ENCODE measurements around the gene ZFP62. TPM values are rescaled to one million over a fixed set of nuclear protein-coding genes. Genes with fewer than 3 reads are reported as not detected.

Gene ZFP62
- total and polyA plus RNA-seq, 4 experiments from 2014 or later = 11.4 to 71.7 (median 46.1) TPM

DNA sequence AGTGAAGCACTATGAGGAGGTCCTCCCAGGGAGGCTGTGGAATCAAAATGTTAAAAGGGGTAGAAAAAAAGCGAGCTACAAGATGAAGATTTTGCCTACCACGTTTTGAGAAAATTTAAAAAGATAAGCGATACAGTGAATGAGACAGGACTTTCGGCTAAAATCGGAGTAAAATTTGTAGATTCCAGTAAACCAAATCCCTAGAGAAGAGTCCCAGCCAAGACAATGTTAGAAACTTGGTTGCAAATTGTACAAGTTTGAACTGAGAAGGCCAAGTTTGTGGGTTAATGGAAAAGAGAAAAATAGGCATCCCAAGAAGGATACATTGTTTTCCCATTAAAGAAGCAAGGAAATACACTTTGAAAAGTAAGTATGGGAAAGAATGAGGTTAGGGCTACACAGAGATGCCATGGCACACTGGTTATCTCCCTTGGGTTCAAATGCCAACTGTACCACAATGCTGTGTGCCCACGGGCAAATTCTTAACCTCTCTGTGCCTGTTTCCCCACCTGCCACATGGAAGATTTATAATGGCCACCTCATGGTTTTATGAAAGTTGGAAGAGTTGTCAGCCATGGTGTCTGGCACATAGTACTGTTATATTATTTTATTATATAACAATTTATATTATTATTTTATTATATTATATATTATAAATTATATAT lies 42.3 kb downstream of the ZFP62 start:
- H3K27ac ChIP-seq (ENCODE audit: low read depth, low read length) = no peak overlapping the region
- H3K9me3 ChIP-seq (ENCODE audit: control insufficient read depth in 1 of 2, low read length in 2 of 2) = no peaks in the 10 kb centered on the region

DNA sequence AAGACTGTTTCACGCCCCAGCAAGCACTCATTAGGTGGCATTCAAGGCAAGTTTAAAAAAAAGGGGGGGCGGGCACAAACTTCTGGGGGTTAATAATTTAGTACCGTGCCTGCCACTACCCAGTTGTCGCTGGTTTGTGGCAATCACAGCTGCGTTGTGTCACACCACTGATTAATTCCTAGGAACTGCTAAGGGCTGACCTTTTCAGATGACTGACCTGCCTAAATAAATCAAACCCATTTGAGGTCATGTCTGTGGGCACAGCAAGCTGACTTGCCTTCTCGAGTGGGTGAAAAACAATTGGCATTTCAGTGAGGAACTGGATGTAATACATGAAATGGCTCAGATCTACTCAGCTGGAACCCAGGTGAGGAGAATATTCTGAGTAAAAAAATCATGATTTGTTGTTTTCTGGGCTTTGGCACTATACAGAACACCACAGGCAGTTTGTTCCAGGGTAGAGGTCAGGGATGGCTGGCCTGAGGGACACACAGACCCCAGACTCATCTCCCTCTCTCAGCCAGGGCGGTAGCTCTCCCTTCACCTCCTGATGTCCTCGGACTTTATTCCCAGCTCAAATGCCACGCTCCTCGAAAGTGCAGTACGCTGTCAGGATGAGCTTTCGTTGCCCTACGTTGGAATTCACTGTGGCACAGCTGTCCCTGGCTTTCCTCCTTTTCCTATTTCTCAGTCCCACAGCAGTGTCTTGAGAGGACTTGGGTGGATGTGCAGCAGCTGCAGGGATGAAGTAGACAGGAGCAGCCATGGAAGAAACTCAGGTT lies 43.0 kb downstream of the ZFP62 start:
- Histone ChIP-seq H3K4me3 (ENCODE audit: low read length in 2 of 2) (no peak overlapping the region), H3K4me1 (ENCODE audit: insufficient read depth, low read length) (peaks cover 26% of the 10 kb centered on the region), H3K36me3 (ENCODE audit: insufficient read depth, low read length) (no peaks in the 10 kb centered on the region), H3K9me3 (ENCODE audit: control insufficient read depth in 1 of 2, low read length in 2 of 2) (no peaks in the 10 kb centered on the region), H3K27me3 (ENCODE audit: insufficient read depth, low read length) (no peaks in the 10 kb centered on the region), H3K27ac (ENCODE audit: low read depth, low read length) (no peak overlapping the region)
- intact Hi-C loops (cut with micrococcal nuclease) = no loop called here
- peak overlapping the region in 1 of 8 donors; percentile 21 for H3K4me3 Mint-ChIP-seq
- peaks cover 18 to 48% (median 27%) of the 10 kb centered on the region in 4 donors for H3K4me1 Mint-ChIP-seq
- ChIA-PET CTCF (ENCODE audit: partially characterized antibody) (interaction anchor here (0.8 to 1.2 kb wide), 3 partner anchors 13 to 50 kb away, joined by 3 to 6 read pairs (median 4); no protein-coding TSS in a partner anchor), POLR2A (ENCODE audit: partially characterized antibody) (interaction anchor here (1.2 to 11.9 kb wide), 3 partner anchors 9 to 19 kb away, joined by 3 to 166 read pairs (median 61); partner anchors contain the start of gene MGAT1)
- no peaks in the 10 kb centered on the region for H3K36me3 Mint-ChIP-seq
- H3K27me3 Mint-ChIP-seq = no peaks in the 10 kb centered on the region
- peak overlapping the region in 2 of 7 donors; percentile 32 to 78 for H3K27ac Mint-ChIP-seq
- DNase-seq = no peak
- no peaks in the 10 kb centered on the region for H3K9me3 Mint-ChIP-seq

More for the DNA sequence above, 42.3 kb downstream of the ZFP62 start:
- H3K36me3 ChIP-seq (ENCODE audit: insufficient read depth, low read length) = no peaks in the 10 kb centered on the region
- Mint-ChIP-seq H3K4me1 (peaks cover 13 to 41% (median 23%) of the 10 kb centered on the region in 4 donors), H3K36me3 (no peaks in the 10 kb centered on the region), H3K27me3 (no peaks in the 10 kb centered on the region), H3K4me3 (no peak overlapping the region), H3K27ac (no peak overlapping the region), H3K9me3 (no peaks in the 10 kb centered on the region)
- H3K27me3 ChIP-seq (ENCODE audit: insufficient read depth, low read length) = no peaks in the 10 kb centered on the region
- peaks cover 22% of the 10 kb centered on the region for H3K4me1 ChIP-seq (ENCODE audit: insufficient read depth, low read length)
- intact Hi-C loops (cut with micrococcal nuclease) = no loop called here
- no peak for DNase-seq
- POLR2A ChIA-PET (ENCODE audit: partially characterized antibody) = interaction anchor here (4.7 to 11.9 kb wide), 2 partner anchors 12 to 20 kb away, joined by 61 to 166 read pairs; partner anchors contain the start of gene MGAT1
- no peak overlapping the region for H3K4me3 ChIP-seq (ENCODE audit: low read length in 2 of 2)
- CTCF ChIA-PET (ENCODE audit: partially characterized antibody) = interaction anchor here (0.8 to 1.2 kb wide), 2 partner anchors 12 to 41 kb away, joined by 3 to 6 read pairs; no protein-coding TSS in a partner anchor

DNA sequence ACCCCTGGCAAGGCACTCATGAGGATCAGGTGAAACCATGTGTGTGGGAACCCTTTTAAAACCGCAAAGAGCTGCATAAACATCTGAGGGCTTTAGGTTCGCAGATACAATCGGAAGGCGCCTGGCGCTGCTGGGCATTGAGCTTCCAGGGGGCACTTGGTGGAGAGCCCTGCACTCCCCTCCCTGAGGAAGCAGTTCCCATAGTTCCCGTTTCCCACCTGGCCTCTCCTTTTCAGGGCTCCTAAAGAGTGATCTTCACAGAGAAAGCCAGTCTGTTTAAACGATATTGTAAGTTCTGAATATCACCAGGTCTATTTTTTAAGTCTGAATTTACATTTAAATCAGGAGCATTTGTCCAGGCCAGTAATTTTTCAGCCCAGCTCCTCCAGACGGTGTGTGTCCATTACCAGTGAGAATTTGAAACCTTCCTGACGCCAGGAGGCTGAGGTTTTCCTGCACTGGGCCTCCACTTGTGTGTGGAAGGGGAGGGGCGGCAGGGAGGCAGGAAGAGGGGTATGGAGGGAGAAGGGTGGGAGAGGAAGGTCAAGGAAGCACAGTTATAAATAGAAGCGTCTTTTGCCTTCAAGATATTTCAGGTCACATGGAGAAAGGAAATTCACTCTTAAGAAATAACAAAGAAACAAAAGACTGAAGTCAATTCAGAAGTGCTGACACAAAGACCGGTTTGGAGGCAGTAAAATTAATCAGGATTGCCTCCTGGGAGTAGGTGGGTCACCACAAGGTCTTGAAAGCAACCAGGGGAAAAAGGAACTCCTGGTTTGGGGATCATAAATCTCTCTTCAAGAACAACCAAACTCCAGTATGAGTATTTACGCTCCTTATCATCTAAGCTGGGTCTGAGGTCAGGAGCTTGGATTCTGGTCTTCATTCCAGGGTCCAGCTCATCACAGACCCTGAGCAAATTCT lies 44.2 kb downstream of the ZFP62 start:
- Mint-ChIP-seq H3K27ac (peak overlapping the region; percentile 18 to 78 (median 49)), H3K36me3 (no peaks in the 10 kb centered on the region), H3K27me3 (no peaks in the 10 kb centered on the region), H3K9me3 (no peaks in the 10 kb centered on the region), H3K4me1 (peaks cover 21 to 54% (median 33%) of the 10 kb centered on the region in 4 donors), H3K4me3 (peak overlapping the region in 7 of 8 donors; percentile 36 to 75 (median 61))
- Histone ChIP-seq H3K27ac (ENCODE audit: low read depth, low read length) (no peak overlapping the region), H3K4me1 (ENCODE audit: insufficient read depth, low read length) (peaks cover 31% of the 10 kb centered on the region), H3K4me3 (ENCODE audit: low read length in 2 of 2) (no peak overlapping the region), H3K27me3 (ENCODE audit: insufficient read depth, low read length) (no peaks in the 10 kb centered on the region), H3K36me3 (ENCODE audit: insufficient read depth, low read length) (no peaks in the 10 kb centered on the region), H3K9me3 (ENCODE audit: control insufficient read depth in 1 of 2, low read length in 2 of 2) (no peaks in the 10 kb centered on the region)
- CTCF ChIA-PET (ENCODE audit: partially characterized antibody) = interaction anchor here (1.2 to 1.8 kb wide), 5 partner anchors 11 to 52 kb away, joined by 3 to 18 read pairs (median 4); no protein-coding TSS in a partner anchor
- intact Hi-C loops (cut with micrococcal nuclease) = no loop called here
- DNase-seq = peak in 1 of 5 donors; percentile 43
- POLR2A ChIA-PET (ENCODE audit: partially characterized antibody) = interaction anchor here (1.2 to 11.9 kb wide), 5 partner anchors 8 to 445 kb away, joined by 3 to 166 read pairs (median 4); partner anchors contain the start of genes MGAT1 and ZFP62

DNA sequence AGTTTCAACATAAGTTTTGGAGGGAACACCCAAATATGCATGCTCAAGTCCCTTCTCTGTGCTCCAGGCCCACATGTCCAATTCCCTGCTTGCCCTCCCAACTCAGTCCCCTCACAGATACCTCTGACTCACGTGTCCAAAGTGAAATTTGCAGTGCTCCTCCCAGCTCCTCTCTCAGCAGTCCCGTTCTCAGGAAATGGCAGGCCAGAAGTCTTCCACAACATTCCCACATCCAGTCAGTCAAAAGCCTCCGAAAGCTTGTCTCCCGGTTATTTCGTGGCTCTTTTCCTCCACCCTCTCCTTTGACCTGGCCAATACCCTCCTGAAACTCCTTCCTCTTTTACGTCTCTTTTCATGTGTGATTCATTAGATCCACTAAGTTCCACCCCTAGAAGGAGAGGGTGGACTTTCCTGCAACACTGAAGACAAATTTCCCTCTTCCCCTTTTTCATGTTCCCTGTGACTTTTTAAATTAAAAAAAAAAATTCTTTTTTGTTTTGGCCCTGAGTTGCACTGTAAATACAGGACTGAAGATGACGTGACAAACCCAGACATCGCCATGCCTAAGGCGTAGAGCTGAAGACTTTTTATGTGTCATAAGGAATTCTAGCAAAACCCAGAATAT lies 45.7 kb downstream of the ZFP62 start:
- H3K36me3 ChIP-seq (ENCODE audit: insufficient read depth, low read length) = no peaks in the 10 kb centered on the region
- peaks cover 27 to 66% (median 40%) of the 10 kb centered on the region in 4 donors for H3K4me1 Mint-ChIP-seq
- no peaks in the 10 kb centered on the region for H3K9me3 Mint-ChIP-seq
- peak overlapping the region in 1 of 8 donors; percentile 11 for H3K4me3 Mint-ChIP-seq
- DNase-seq = no peak
- no peaks in the 10 kb centered on the region for H3K27me3 ChIP-seq (ENCODE audit: insufficient read depth, low read length)
- no peaks in the 10 kb centered on the region for H3K36me3 Mint-ChIP-seq
- H3K27ac Mint-ChIP-seq = peak overlapping the region in 4 of 7 donors; percentile 51 to 70 (median 64)
- H3K27me3 Mint-ChIP-seq = no peaks in the 10 kb centered on the region
- no peak overlapping the region for H3K4me3 ChIP-seq (ENCODE audit: low read length in 2 of 2)
- H3K9me3 ChIP-seq (ENCODE audit: control insufficient read depth in 1 of 2, low read length in 2 of 2) = no peaks in the 10 kb centered on the region
- H3K27ac ChIP-seq (ENCODE audit: low read depth, low read length) = no peak overlapping the region
- POLR2A ChIA-PET (ENCODE audit: partially characterized antibody) = interaction anchor here (4.7 to 11.9 kb wide), 2 partner anchors 16 to 17 kb away, joined by 61 to 166 read pairs; partner anchors contain the start of gene MGAT1
- CTCF ChIA-PET (ENCODE audit: partially characterized antibody) = interaction anchor here (1.4 to 1.8 kb wide), 3 partner anchors 12 to 16 kb away, joined by 3 to 18 read pairs (median 6); no protein-coding TSS in a partner anchor
- H3K4me1 ChIP-seq (ENCODE audit: insufficient read depth, low read length) = peaks cover 41% of the 10 kb centered on the region
- intact Hi-C loops (cut with micrococcal nuclease) = no loop called here

DNA sequence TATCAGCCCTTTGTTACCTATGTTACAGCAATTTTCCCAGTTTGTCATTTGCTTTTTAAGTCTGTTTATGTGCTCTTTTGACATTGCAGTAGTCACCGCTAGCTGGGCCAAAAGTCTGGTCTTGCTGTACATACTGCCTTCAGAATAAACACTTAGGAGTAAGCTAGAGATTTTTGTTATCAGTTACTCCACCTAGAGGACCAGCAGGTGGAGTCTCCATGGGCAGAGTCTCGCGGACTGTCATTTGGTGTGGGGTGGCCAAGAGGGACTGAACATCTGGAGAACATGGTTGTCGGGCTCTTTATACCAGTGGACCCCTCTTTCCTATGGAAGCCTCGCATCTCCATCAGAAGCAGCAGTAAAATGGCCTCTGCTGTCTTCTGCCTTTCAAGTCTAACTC lies 47.7 kb downstream of the ZFP62 start:
- Histone ChIP-seq H3K27ac (ENCODE audit: low read depth, low read length) (no peak overlapping the region), H3K4me1 (ENCODE audit: insufficient read depth, low read length) (peaks cover 47% of the 10 kb centered on the region), H3K4me3 (ENCODE audit: low read length in 2 of 2) (no peak overlapping the region), H3K36me3 (ENCODE audit: insufficient read depth, low read length) (no peaks in the 10 kb centered on the region), H3K27me3 (ENCODE audit: insufficient read depth, low read length) (no peaks in the 10 kb centered on the region), H3K9me3 (ENCODE audit: control insufficient read depth in 1 of 2, low read length in 2 of 2) (no peaks in the 10 kb centered on the region)
- DNase-seq = no peak
- Mint-ChIP-seq H3K9me3 (peaks cover 0 to 2% (median 0%) of the 10 kb centered on the region in 8 donors), H3K27ac (peak overlapping the region; percentile 77 to 88 (median 83)), H3K36me3 (peaks cover 0 to 5% of the 10 kb centered on the region in 2 donors), H3K4me3 (peak overlapping the region in 3 of 8 donors; percentile 5 to 59 (median 24)), H3K27me3 (no peaks in the 10 kb centered on the region), H3K4me1 (peaks cover 35 to 80% (median 51%) of the 10 kb centered on the region in 4 donors)
- intact Hi-C loops (cut with micrococcal nuclease) = loop anchor here (5.0 kb wide), 1 partner anchor 449 kb away; the partner anchor contains the start of gene TRIM52
- CTCF ChIA-PET (ENCODE audit: partially characterized antibody) = interaction anchor here (1.1 to 15.0 kb wide), 7 partner anchors 8 to 55 kb away, joined by 3 to 109 read pairs (median 3); no protein-coding TSS in a partner anchor
- POLR2A ChIA-PET (ENCODE audit: partially characterized antibody) = interaction anchor here (8.4 to 11.9 kb wide), 2 partner anchors 15 to 19 kb away, joined by 166 to 271 read pairs; partner anchors contain the start of gene MGAT1
